HK-2 (cell line): ENCODE results near the gene SLC15A5.

Experiments
- DNase-seq: peaks from one replicate; pipeline ENCODE4 v3.0.0-alpha.2; 2018; ENCODE audit not compliant: unreplicated experiment

The SLC15A5 gene

DNA sequence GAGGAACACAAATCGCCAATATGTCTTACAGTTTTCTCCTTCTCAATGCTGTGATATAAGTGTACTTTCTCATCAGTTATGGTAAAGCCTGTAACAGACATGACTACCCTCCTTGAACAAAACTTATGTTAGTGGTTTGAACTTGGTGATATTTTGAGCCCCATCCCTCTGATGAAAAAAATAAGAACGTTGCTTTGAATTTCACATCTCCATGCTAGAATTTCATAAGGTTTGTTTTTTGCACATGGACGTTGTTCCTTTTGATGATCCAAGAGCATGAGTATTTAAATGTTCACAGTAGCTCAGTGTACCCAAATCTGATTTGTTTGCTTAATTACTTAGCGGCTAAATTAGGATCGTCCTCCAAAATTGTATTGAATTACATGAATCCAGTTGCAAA is at the start of gene SLC15A5:
Gene SLC15A5 (minus strand): TSS at position 101 of the 400 bp plus-strand sequence. CDS start 0 bp downstream, at position 101.
- no peak for DNase-seq

DNA sequence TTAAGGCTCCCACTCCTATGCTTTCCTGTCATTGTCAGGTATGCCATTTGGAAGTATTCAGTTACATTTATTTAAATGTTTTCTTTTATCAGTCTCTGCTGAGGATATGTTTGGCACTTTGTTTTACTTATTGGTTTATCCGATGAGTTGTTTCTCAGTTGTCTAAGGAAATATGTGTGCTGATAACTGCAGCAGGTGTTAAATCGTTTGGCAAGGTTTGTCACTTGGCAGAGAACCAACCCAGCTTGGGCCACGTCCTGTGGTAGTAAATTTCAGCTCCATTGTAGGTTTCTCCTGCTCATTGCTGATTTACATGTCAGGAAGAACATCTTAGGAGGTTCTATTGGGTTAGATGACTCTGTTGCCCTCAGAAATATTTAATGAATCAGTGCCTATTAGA is 47.9 kb upstream of the SLC15A5 start:
- DNase-seq, result no peak

DNA sequence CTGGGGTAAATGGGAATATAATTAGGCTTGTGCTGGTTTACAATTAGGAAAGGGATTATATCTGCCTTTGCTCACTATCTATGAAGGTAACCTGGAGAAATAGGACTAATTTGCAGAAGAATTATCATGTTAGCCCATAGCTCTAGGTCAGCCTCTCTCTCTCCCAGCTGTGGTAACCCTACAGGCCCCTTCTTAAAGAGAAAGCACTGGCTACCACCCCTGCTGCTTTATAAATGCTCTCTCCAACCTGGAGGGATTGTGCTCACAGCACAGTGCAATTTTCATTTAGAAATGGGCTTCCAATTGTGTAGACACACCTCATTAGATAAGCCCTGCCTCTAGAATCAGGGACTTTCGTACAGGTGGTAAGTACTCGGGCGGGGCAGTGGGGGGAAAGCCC is 47.3 kb upstream of the SLC15A5 start:
- DNase-seq, result no peak

- no peak for DNase-seq
These were observed 46.8 kb upstream of the SLC15A5 start for GRCh38 chr12:16324272-16324671.

- no peak for DNase-seq
These were observed 46.2 kb upstream of the SLC15A5 start for GRCh38 chr12:16323638-16324037.

DNA sequence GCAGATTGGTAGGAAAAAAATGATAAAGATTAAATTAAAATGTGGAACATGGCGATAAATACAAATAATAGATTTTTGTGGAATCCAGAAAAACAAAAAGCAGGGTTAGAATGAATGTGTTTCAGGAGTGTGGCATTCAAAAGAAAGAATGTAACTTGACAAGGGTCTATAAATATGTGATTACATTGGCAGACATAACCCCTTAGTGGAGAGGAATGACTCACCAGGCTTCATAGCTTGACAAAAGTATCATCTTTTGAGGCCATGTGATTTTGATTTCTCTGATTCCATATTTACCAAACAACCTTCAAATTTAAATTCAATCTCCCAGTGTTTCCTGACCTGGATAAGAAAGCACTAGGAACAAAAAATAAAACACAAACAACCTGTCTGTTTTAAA is 45.5 kb upstream of the SLC15A5 start:
- DNase-seq, result no peak

- no peak for DNase-seq
These were observed 33.4 kb upstream of the SLC15A5 start for GRCh38 chr12:16310934-16311333.

- no peak for DNase-seq
These were observed 30.5 kb upstream of the SLC15A5 start for GRCh38 chr12:16307856-16308475.

GRCh38 chr12:16303939-16304338 is 26.5 kb upstream of the SLC15A5 start:
- DNase-seq, result no peak

- DNase-seq, result no peak
These were observed 23.3 kb upstream of the SLC15A5 start for GRCh38 chr12:16300736-16301135.

DNA sequence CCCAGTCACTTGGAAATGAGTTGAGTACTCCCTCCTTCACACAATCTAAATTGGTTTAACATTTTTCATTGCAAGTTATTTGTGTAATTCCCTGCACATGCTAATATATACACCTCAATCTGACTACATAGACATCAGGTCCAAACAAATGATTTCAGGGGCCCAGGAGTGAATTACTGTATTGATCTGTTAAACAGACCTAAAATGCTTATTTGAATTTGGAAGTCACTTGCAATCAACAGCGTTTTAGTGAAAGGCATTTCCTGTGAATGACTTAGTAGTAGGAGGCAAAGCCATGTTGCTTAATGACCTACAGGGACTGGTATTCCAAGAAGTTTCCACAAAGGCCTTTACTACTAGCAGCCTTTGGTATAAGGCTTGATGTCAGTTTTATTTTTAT is 22.6 kb upstream of the SLC15A5 start:
- no peak for DNase-seq

DNA sequence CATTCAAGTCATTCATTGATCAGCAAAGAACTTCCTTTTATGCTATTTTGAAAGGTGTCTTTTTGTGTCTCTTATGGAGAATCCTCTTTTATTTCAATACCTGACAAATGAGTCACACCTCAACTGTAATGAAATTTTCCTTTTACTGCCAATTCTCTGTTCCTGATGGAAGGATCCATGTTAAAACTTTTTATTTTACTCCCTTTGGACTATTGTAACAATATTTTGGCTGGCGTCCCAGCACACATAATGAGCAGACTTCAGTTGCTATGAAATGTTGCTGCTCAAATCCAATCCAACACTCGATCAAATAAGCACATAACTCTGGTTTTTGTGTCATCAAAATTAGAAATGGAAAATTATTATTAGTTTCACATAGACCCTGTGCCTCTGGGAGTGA is 21.9 kb upstream of the SLC15A5 start:
- no peak for DNase-seq

DNA sequence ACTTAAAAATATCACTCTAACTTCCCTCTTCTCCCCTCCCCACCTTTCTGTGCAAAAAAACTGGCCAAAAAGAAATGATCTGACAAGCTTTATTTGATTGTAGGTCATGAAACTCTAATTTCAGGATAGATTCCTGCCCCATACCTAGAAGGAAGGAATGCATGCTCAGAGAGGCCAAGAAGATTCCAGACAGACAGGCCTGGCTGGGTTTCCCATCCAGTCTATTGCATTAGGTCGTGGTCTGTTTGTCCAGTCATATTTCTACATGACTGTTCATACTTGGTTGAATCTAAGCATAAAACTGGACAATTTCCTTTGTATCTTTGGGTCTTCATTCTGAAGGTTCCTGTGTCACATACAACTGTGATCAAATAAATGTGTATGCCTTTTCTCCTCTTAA is 20.0 kb upstream of the SLC15A5 start:
- DNase-seq, result no peak

- DNase-seq, result no peak
These were observed 17.0 kb upstream of the SLC15A5 start for GRCh38 chr12:16294376-16294956.

DNA sequence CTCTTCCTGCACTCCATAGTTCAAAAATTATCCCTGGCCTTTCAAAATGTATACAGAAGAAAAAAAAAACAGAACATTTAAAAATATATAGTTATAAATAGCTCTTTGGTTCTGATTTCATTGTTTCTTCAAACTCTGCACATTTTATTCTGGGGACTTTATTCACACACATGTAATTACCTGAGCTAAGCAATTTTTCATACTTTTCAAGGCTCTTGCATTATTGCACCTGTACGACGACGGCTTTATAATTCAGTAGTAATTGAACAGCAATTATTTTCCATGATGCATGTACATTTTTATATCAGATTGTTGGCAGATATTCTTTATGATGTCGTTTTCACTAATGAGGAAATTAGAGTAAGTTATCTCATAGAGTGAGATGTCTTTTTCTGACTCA is 13.5 kb upstream of the SLC15A5 start:
- DNase-seq, result no peak

- DNase-seq, result no peak
These were observed 8.1 kb upstream of the SLC15A5 start for GRCh38 chr12:16285586-16285985.

- no peak for DNase-seq
These were observed 5.5 kb upstream of the SLC15A5 start for GRCh38 chr12:16282978-16283377.

- no peak for DNase-seq
These were observed 4.6 kb upstream of the SLC15A5 start for GRCh38 chr12:16282081-16282480.

GRCh38 chr12:16281157-16281556 is 3.7 kb upstream of the SLC15A5 start:
- DNase-seq, result no peak

DNA sequence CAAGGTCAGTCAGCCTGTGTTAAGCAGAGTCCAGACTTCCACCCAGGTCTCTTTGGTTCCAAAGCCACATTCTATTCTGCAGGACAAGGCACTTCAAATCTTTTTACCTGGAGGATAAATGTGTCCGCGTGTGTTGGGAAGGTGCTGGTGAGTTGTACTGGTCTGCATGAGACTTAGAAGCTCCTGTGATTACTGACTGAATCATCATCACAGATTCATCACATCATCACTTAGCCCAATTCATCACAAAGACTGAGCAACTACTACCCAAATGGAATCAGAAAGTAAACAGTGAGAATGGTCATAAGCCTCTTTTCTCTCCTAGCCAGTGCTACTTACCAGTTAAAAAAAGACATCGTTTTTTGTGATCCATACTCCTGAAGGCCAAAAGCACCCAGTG is 5.3 kb downstream of the SLC15A5 start:
- DNase-seq, result no peak

GRCh38 chr12:16271062-16271461 is 6.4 kb downstream of the SLC15A5 start:
- DNase-seq, result no peak

GRCh38 chr12:16269946-16270345 is 7.5 kb downstream of the SLC15A5 start:
- DNase-seq, result no peak

GRCh38 chr12:16266085-16266484 is 11.4 kb downstream of the SLC15A5 start:
- no peak for DNase-seq

GRCh38 chr12:16261944-16262475 is 15.5 kb downstream of the SLC15A5 start:
- DNase-seq, result no peak
